ENCODE results near the gene C16orf54.
"Not testable (repeated sequence)": the region's sequence is repeated elsewhere in the genome, so short reads cannot be mapped to it uniquely, and the experiment has no call there.

C16orf54 gene

DNA sequence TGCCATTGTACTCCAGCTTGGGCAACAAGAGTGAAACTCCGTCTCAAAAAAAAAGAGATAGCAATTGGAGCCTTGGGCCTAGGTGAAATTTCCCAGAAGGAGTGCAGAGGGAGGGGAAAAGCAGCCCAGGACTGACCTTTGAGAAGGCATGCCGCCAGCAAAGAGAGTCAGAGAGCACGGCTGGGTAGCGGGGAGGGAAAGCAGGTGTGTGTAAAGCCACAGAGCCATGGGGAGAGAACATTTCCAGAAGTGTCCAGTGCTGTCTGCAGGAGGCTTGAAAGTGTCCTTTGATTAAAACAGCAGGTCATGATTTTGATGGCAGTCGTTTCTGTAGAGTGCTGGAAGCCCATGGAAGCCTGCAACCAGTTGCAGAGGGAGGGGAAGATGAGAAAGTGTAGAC, 8.1 kb downstream of the C16orf54 start:
- DNase-seq (no peak), ATAC-seq (no peak)
- H3K4me3 Mint-ChIP-seq, result peak overlapping the region; percentile 54 to 69
- H3K4me1 Mint-ChIP-seq, result peaks cover 79% of the 10 kb centered on the region
- H3K27ac Mint-ChIP-seq, result no peak overlapping the region
- H3K27me3 Mint-ChIP-seq, result no peaks in the 10 kb centered on the region
- peaks cover 8 to 14% of the 10 kb centered on the region in 2 donors for H3K9me3 Mint-ChIP-seq

DNA sequence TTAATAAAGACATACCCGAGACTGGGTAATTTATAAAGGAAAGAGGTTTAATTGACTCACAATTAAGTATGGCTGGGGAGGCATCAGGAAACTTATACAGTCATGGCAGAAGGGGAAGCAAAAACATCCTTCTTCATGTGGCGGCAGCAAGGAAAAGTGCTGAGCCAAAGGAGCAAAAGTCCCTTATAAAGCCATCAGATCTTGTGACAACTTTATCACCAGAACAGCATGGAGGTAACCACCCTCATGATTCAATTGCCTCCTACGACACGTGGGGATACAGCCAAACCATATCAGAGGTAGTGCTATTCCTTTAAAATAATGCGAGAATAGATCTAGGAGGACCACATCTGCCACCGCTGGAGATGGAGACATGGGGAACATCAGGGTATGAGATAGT, 9.0 kb downstream of the C16orf54 start:
- DNase-seq (no peak), ATAC-seq (no peak)
- H3K27me3 Mint-ChIP-seq, result no peaks in the 10 kb centered on the region
- H3K9me3 Mint-ChIP-seq, result peaks cover 12 to 21% of the 10 kb centered on the region in 2 donors
- H3K27ac Mint-ChIP-seq, result no peak overlapping the region
- H3K4me3 Mint-ChIP-seq, result no peak overlapping the region
- peaks cover 83% of the 10 kb centered on the region for H3K4me1 Mint-ChIP-seq

DNA sequence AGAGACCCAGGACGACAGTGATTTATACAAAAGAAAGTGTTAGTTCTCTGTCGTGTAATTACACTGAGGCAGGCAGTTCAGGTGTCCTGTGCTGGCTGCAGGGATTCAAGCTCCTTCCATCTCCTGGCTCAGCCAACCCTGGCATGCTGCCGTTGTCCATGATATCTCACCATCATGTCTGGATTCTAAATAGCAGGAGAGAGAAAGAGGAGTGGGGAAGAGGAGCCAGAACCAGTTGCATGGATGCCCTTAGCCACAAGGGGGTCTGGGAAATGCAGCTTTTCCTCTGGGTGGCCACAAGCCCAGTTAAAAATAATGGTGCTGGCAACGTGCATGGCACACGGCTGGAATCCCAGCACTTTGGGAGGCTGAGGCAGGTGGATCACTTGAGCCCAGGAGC, 9.7 kb downstream of the C16orf54 start:
- Mint-ChIP-seq H3K9me3 (peaks cover 12 to 21% of the 10 kb centered on the region in 2 donors), H3K4me3 (no peak overlapping the region), H3K27me3 (no peaks in the 10 kb centered on the region), H3K4me1 (peaks cover 83% of the 10 kb centered on the region), H3K27ac (no peak overlapping the region)
- ATAC-seq (no peak), DNase-seq (no peak)

DNA sequence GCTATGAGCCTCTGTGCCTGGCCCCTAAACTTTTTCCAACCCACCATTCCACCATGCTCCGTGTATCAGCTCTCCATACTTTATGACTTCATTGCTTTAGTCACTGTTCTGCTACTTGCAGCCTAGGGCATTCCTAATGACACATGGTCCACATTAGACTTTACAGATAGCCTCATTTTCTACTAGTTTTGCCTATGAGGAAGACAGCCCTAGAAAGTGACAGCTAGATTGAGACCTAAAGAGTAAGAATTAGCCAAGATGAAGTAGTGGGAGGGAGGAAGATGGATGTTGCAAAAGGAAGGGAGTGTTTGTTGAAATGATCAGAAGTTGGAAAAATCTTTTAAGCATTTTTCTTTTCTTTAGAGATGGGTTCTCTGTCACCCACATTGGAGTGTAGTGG, 11.0 kb downstream of the C16orf54 start:
- H3K4me3 Mint-ChIP-seq, result no peak overlapping the region
- peaks cover 75% of the 10 kb centered on the region for H3K4me1 Mint-ChIP-seq
- peaks cover 9 to 21% of the 10 kb centered on the region in 2 donors for H3K9me3 Mint-ChIP-seq
- no peak for ATAC-seq
- no peak for DNase-seq
- no peak overlapping the region for H3K27ac Mint-ChIP-seq
- no peaks in the 10 kb centered on the region for H3K27me3 Mint-ChIP-seq

DNA sequence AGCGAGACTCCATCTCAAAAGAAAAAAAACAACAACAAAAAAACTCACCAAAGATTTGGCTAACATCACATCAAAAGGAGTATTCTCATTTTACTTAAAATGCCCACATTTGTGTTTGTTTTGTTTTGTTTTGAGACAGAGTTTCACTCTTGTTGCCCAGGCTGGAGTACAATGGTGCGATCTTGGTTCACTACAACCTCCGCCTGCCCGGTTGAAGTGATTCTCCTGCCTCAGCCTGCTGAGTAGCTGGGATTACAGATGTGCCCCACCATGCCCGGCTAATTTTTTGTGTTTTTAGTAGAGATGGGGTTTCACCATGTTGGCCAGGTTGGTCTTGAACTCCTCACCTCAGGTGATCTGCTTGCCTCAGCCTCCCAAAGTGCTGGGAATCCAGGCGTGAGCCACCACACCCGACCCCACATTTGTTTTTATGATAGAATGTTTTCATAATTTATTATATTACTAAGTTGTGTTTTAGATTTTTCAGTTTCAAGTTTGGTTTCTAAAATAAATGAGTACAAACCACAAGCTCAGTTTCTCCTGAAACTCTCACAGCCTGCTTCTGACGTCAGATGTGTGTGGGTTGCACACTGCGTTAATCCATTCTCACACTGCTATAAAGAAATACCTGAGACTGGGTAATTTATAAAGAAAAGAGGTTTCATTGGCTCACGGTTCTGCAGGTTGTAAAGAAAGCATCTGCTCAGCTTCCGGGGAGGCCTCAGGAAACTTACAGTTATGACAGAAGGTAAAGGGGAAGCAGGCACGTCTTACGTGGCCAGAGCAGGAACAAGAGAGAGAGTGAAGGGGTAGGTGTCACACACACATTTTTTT, 13.8 kb downstream of the C16orf54 start:
- DNase-seq, result peak; percentile 62 to 80
- Mint-ChIP-seq H3K27ac (peak overlapping the region; percentile 62 to 84), H3K4me1 (peaks cover 54% of the 10 kb centered on the region)

DNA sequence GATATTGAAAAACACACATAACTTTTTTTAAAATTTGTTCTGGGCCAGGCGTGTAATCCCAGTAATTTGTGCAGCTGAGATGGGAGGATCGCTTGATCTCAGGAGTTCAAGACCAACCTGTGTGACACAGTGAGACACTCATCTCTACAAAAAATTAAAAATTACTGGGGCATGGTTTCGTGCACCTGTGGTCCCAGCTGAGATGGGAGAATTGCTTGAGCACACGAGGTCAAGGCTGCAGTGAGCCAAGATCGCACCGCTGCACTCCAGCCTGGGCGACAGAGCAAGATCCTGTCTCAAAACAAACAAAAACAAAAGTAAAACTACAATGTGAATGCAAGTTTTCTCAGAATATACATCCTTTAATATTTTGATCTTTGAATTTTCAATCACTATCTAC, 15.1 kb downstream of the C16orf54 start:
- no peak overlapping the region for H3K4me3 Mint-ChIP-seq
- peaks cover 46% of the 10 kb centered on the region for H3K4me1 Mint-ChIP-seq
- DNase-seq (no peak), ATAC-seq (no peak)
- H3K9me3 Mint-ChIP-seq, result peaks cover 8 to 21% of the 10 kb centered on the region in 2 donors
- peaks cover 8% of the 10 kb centered on the region for H3K27me3 Mint-ChIP-seq
- no peak overlapping the region for H3K27ac Mint-ChIP-seq

More for the DNA sequence above, 13.8 kb downstream of the C16orf54 start:
- peak overlapping the region; percentile 24 to 42 for H3K4me3 Mint-ChIP-seq
- not testable (repeated sequence) for H3K27me3 Mint-ChIP-seq
- ATAC-seq, result peak; percentile 98
- H3K9me3 Mint-ChIP-seq, result peaks cover 8 to 21% of the 10 kb centered on the region in 2 donors

DNA sequence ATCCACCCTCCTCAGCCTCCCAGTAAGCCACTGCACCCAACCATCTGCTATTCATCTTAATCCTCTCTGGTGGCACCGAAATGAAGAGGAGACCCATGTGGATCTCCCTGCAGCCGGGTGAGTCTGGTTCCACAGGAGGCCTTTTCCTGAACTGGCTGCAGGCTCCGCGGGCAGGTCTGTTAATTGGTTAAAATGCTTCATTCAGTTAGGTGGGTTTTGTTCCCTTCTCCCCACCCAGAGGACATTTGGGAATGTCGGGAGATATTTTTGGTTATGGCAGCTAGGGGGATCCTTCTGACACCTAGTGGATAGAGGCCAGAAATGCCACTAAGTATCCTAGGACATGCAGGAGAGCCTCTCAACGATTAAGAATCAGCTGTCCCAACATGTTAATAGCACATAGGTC, 16.7 kb downstream of the C16orf54 start:
- no peak for DNase-seq

DNA sequence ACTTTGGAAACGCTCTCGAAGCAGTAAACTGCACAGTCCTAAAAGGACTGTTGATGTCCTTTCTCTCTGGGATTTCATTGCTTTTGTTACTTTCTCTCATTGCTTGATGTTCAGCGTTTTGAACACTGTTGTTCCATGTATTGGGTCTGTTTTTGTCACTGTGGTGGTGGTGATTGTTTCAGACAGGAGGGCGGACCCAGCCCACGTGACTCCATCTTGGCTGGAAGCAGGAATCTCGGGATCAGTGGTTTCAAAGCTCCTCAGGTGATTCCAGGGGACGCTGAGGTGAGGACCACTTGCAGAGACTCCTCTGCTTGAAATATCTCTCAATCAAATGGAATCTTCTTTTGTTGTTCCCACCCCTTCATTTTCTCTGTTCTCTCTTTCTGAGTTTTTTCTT, 18.3 kb downstream of the C16orf54 start:
- peaks cover 8% of the 10 kb centered on the region for H3K27me3 Mint-ChIP-seq
- no peak overlapping the region for H3K4me3 Mint-ChIP-seq
- peaks cover 4 to 5% of the 10 kb centered on the region in 2 donors for H3K9me3 Mint-ChIP-seq
- H3K27ac Mint-ChIP-seq, result peak overlapping the region in 1 of 2 donors; percentile 16
- peaks cover 47% of the 10 kb centered on the region for H3K4me1 Mint-ChIP-seq
- ATAC-seq (no peak), DNase-seq (no peak)

More for the DNA sequence above, 16.7 kb downstream of the C16orf54 start:
- H3K27ac Mint-ChIP-seq, result no peak overlapping the region
- peaks cover 8% of the 10 kb centered on the region for H3K27me3 Mint-ChIP-seq
- peaks cover 49% of the 10 kb centered on the region for H3K4me1 Mint-ChIP-seq
- H3K4me3 Mint-ChIP-seq, result no peak overlapping the region
- ATAC-seq, result no peak
- H3K9me3 Mint-ChIP-seq, result peaks cover 5 to 14% of the 10 kb centered on the region in 2 donors

DNA sequence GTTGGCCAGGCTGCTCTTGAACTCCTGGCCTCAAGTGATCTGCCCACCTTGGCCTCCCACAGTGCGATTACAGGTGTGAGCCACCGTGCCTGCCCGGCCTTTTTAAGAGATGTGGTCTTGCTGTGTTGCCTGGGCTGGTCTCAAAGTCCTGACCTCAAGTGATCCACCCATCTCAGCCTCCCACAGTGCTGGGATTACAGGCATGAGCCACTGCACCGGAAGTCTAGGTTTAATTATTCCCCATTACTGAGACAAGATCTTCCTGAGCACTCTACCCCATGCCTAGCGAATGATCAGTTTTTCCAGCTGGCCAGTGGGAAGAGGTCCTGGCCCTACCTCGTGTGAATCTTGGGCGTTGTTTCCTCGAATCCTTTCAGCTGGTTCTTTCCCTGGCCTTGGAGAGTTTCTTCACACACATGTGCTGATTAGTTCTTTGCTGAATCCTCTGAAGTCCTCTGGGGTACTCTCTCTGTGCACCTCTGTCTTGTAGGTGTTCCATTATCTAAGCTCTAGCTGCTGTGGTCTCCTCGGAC, 18.9 kb downstream of the C16orf54 start:
- DNase-seq (no peak), ATAC-seq (no peak)
- peaks cover 8% of the 10 kb centered on the region for H3K27me3 Mint-ChIP-seq
- peaks cover 42% of the 10 kb centered on the region for H3K4me1 Mint-ChIP-seq
- no peak overlapping the region for H3K4me3 Mint-ChIP-seq
- H3K27ac Mint-ChIP-seq, result no peak overlapping the region
- no peaks in the 10 kb centered on the region for H3K9me3 Mint-ChIP-seq

DNA sequence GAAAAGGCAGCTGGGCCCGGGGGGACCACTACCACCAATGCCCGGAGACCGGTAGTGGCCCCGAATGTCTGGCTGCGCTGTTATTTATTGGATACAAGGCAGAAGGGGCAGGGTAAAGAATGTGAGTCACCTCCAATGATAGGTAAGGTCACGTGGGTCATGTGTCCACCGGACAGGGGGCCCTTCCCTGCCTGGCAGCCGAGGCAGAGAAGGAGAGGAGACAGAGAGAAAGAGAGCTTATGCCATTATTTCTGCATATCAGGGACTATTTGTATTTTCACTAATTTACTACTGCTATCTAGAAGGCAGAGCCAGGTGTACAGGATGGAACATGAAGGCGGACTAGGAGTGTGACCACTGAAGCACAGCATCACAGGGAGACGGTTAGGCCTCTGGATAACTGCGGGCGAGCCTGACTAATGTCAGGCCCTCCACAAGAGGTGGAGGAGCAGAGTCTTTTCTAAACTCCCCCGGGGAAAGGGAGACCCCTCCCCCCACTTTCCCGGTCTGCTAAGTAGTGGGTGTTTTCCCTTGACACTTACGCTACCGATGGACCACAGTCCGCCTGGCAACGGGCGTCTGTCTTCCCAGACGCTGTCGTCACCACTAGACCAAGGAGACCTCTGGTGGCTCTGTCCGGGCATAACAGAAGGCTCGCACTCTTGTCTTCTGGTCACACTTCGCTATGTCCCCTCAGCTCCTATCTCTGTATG, 24.5 kb downstream of the C16orf54 start:
- DNase-seq, result peak; percentile 17 to 39
- peak; percentile 54 for ATAC-seq
- not testable (repeated sequence) for H3K27ac Mint-ChIP-seq, H3K9me3 Mint-ChIP-seq, H3K27me3 Mint-ChIP-seq
- Mint-ChIP-seq H3K4me1 (peaks cover 43% of the 10 kb centered on the region), H3K4me3 (peak overlapping the region in 1 of 2 donors; percentile 52)

DNA sequence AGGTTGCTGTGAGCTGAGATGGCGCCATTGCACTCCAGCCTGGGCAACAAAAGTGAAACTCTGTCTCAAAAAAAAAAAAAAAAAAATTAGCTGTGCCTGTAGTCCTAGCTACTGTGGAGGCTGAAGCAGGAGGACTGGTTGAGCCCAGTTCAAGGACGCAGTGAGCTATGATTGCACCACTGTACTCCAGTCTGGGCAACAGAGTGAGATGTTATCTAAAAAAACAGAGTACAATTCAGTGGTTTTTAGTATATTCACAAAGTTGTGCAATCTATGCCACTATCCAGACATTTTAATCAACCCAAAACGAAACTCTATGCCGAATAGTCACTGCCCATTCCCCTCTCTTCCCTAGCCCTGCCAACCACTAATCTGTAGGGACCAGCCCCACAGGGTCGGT, 25.1 kb downstream of the C16orf54 start:
- DNase-seq (no peak), ATAC-seq (no peak)
- H3K27me3 Mint-ChIP-seq, result no peaks in the 10 kb centered on the region
- H3K4me3 Mint-ChIP-seq, result no peak overlapping the region
- no peaks in the 10 kb centered on the region for H3K9me3 Mint-ChIP-seq
- H3K27ac Mint-ChIP-seq, result no peak overlapping the region
- H3K4me1 Mint-ChIP-seq, result peaks cover 39% of the 10 kb centered on the region

DNA sequence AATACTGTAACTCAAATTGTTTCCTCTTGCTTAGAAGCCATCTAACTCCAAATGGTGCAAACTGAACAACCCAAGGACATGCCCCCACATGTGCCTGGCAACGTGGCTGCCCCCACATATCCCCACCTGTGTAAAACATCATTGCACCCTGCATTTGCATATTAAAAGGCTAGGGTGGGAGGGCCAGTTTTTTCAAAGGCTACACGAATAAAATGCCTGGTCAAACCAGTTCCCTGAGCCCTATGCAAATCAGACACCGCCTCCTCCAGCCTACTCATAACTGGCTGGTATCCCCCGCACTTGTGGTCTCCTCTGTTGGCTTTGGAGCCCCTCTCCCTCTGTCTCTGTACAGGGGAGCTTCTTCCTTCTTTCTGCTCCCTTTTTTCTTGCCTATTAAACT, 26.7 kb downstream of the C16orf54 start:
- DNase-seq, result no peak
- H3K4me3 Mint-ChIP-seq, result no peak overlapping the region
- H3K4me1 Mint-ChIP-seq, result peaks cover 27% of the 10 kb centered on the region
- no peaks in the 10 kb centered on the region for H3K9me3 Mint-ChIP-seq
- H3K27ac Mint-ChIP-seq, result peak overlapping the region in 1 of 2 donors; percentile 23
- no peak for ATAC-seq
- no peaks in the 10 kb centered on the region for H3K27me3 Mint-ChIP-seq

DNA sequence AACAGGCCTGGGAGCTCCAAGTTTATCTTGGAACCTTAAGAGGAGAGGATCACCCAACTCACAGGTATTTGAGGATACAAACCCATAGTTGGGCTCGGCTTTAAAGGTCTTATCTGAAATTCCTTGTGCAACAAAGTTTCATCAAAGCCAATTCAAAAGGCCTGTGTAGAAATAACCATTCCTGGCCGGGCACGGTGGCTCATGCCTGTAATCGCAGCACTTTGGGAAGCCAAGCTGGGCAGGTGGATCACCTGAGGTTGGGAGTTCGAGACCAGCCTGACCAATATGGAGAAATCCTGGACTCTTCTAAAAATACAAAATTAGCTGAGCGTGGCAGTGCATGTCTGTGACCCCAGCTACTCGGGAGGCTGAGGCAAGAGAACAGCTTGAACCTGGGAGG, 28.7 kb downstream of the C16orf54 start:
- ATAC-seq (no peak), DNase-seq (no peak)
- Mint-ChIP-seq H3K9me3 (no peaks in the 10 kb centered on the region), H3K27me3 (no peaks in the 10 kb centered on the region), H3K27ac (no peak overlapping the region), H3K4me1 (peaks cover 19% of the 10 kb centered on the region), H3K4me3 (no peak overlapping the region)

DNA sequence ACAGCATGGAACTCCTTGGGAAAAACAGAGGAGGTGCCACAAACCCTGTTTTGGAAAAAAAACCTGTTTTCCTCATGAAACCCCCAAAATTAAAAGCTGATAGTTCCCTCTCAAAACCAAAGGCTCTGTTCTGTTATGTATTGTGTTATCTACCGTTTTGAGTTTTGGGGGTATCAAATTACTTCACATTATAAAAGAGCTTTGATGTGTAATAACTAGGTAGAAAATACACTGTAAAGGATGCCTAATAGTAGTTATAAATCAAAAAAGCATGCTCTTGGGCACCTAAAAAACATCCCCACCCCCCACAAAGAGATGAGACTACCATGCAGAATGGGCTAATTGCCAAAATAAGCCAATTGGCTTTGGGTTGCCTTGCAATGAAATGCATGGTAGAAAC, 30.8 kb downstream of the C16orf54 start:
- Mint-ChIP-seq H3K27ac (no peak overlapping the region), H3K9me3 (no peaks in the 10 kb centered on the region), H3K4me3 (no peak overlapping the region), H3K27me3 (no peaks in the 10 kb centered on the region), H3K4me1 (peaks cover 18% of the 10 kb centered on the region)
- no peak for ATAC-seq
- no peak for DNase-seq

DNA sequence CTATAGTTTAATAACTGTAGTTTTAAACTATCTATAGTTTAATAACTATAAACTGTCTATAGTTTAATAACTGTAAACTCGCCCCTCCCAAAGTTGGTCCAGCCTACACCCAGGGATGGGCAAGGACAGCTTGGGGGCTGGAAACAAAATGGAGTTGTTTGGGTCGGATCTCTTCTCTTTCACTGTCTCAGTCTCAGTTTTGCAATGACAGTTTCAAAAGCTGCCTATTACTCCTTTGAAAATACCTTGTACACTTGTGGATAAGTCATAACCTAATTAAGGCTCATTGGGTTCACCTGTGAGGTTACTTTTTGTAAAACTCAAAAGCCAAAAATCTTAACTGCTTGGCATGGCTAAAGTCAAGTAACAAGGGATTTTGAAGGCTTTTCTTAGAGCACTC, 31.4 kb downstream of the C16orf54 start:
- no peak overlapping the region for H3K27ac Mint-ChIP-seq
- no peak overlapping the region for H3K4me3 Mint-ChIP-seq
- H3K4me1 Mint-ChIP-seq, result peaks cover 20% of the 10 kb centered on the region
- DNase-seq (no peak), ATAC-seq (peak; percentile 27)
- no peaks in the 10 kb centered on the region for H3K9me3 Mint-ChIP-seq
- no peaks in the 10 kb centered on the region for H3K27me3 Mint-ChIP-seq

DNA sequence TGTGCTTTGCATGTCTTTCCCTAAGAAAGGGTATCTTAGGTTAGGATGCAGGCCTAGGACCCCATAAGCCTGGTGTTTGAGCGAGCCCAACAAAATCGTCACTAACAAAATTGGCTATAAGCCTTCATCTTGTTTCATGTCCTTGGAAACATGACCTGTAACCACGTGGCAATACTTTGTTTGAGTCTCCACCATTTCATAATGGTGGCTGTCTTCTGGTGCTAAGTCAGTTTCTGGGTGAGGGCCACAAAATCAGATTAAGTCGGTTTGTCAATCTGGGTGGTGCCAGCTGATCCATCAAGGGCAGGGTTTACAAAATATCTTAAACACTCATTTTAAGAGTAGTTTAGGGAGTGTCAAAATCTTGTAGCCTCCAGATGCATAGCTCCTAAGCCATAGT, 33.0 kb downstream of the C16orf54 start:
- Mint-ChIP-seq H3K4me1 (peaks cover 14% of the 10 kb centered on the region), H3K27me3 (no peaks in the 10 kb centered on the region), H3K4me3 (no peak overlapping the region), H3K27ac (no peak overlapping the region), H3K9me3 (no peaks in the 10 kb centered on the region)
- ATAC-seq (no peak), DNase-seq (no peak)
